ENCODE data around the gene DTNB.

GRCh38 chr2:25331686-25332365, 341.6 kb downstream of the DTNB start:
- no peak for TF ChIP-seq TBL1XR1 (IDR thresholded peaks at IDR 0.05; ENCODE audit: low read depth, low read length)
- TF ChIP-seq SRF (IDR thresholded peaks at IDR 0.05; ENCODE audit: low read depth in 2 of 2, low read length in 2 of 2), result no peak
- TF ChIP-seq, protein P1, sequence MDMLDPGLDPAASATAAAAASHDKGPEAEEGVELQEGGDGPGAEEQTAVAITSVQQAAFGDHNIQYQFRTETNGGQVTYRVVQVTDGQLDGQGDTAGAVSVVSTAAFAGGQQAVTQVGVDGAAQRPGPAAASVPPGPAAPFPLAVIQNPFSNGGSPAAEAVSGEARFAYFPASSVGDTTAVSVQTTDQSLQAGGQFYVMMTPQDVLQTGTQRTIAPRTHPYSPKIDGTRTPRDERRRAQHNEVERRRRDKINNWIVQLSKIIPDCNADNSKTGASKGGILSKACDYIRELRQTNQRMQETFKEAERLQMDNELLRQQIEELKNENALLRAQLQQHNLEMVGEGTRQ (IDR thresholded peaks at IDR 0.05; ENCODE audit: borderline replicate concordance, low read depth, low read length), result no peak
- no peak for TF ChIP-seq EZH2 (IDR thresholded peaks at IDR 0.05; ENCODE audit: borderline replicate concordance, control insufficient read depth, low read depth, low read length)
- TF ChIP-seq ATF7 (IDR thresholded peaks at IDR 0.05; ENCODE audit: low read depth), result no peak
- TF ChIP-seq JUNB (IDR thresholded peaks at IDR 0.05), result no peak
- TF ChIP-seq, protein P2, sequence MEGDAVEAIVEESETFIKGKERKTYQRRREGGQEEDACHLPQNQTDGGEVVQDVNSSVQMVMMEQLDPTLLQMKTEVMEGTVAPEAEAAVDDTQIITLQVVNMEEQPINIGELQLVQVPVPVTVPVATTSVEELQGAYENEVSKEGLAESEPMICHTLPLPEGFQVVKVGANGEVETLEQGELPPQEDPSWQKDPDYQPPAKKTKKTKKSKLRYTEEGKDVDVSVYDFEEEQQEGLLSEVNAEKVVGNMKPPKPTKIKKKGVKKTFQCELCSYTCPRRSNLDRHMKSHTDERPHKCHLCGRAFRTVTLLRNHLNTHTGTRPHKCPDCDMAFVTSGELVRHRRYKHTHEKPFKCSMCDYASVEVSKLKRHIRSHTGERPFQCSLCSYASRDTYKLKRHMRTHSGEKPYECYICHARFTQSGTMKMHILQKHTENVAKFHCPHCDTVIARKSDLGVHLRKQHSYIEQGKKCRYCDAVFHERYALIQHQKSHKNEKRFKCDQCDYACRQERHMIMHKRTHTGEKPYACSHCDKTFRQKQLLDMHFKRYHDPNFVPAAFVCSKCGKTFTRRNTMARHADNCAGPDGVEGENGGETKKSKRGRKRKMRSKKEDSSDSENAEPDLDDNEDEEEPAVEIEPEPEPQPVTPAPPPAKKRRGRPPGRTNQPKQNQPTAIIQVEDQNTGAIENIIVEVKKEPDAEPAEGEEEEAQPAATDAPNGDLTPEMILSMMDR (IDR thresholded peaks at IDR 0.05 in 2 of 3, conservative IDR thresholded peaks at IDR 0.05 in 1 of 3; ENCODE audit: control insufficient read depth in 2 of 3, extremely low read depth in 1 of 3, insufficient read depth in 1 of 3, low read depth in 3 of 3, low read length in 3 of 3), result no peak
- TF ChIP-seq ZNF622 (IDR thresholded peaks at IDR 0.05), result no peak
- TF ChIP-seq REST (IDR thresholded peaks at IDR 0.05; ENCODE audit: low read depth, low read length), result no peak
- TF ChIP-seq USF1 (IDR thresholded peaks at IDR 0.05; ENCODE audit: borderline replicate concordance, extremely low read length, insufficient read depth, low read depth, low read length), result no peak

All from GM12878 (cell line).